GM19035 (cell line): Measurements from ENCODE around the gene FEZ2.
"Not testable (repeated sequence)": the region's sequence is repeated elsewhere in the genome, so short reads cannot be mapped to it uniquely, and the experiment has no call there.

Experiments
- ATAC-seq: cut with Tn5 transposase; IDR thresholded peaks from one replicate; pipeline ENCODE4 v1.9.1; 2021; ENCODE audit not compliant: unreplicated experiment

The FEZ2 gene, protein sequence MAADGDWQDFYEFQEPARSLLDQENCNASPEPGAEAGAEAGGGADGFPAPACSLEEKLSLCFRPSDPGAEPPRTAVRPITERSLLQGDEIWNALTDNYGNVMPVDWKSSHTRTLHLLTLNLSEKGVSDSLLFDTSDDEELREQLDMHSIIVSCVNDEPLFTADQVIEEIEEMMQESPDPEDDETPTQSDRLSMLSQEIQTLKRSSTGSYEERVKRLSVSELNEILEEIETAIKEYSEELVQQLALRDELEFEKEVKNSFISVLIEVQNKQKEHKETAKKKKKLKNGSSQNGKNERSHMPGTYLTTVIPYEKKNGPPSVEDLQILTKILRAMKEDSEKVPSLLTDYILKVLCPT

DNA sequence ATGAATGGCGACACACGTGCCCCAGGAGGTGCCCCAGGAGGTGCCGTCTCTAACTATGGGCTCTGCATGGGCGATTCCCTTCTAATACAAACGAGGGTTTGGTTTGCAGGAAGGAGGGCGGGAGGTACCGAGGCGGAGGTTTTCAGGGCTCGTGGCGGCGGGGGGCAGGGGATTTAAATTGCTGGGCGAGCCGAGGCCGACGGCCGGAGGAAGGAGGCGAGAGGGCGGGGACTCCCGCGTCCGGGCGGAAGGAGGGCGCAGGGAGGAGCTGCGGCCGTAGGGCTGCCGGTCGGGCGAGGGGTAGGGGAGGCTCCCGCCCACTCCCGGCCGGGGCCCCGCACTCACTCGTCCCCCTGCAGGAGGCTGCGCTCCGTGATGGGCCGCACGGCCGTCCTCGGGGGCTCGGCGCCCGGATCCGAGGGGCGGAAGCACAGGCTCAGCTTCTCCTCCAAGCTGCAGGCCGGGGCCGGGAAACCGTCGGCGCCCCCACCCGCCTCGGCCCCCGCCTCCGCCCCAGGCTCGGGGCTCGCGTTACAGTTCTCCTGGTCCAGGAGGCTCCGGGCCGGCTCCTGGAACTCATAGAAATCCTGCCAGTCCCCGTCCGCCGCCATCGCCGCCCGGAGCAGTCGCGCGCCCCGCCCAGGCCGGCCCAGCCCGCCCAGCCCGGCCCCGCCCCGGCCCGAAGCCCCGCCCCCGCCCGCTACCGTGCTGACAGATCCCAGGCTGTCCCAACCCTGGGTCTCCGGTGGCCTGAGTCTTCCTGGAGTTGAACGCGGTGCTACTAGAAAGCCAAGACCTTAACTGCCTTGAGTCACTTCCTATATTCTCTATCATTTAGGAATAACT is at the start of gene FEZ2:
TSS of gene FEZ2 (minus strand) at position 637 of the 846 bp plus-strand sequence. CDS start at position 611, 26 bp downstream.
- ATAC-seq = peak; percentile 99

DNA sequence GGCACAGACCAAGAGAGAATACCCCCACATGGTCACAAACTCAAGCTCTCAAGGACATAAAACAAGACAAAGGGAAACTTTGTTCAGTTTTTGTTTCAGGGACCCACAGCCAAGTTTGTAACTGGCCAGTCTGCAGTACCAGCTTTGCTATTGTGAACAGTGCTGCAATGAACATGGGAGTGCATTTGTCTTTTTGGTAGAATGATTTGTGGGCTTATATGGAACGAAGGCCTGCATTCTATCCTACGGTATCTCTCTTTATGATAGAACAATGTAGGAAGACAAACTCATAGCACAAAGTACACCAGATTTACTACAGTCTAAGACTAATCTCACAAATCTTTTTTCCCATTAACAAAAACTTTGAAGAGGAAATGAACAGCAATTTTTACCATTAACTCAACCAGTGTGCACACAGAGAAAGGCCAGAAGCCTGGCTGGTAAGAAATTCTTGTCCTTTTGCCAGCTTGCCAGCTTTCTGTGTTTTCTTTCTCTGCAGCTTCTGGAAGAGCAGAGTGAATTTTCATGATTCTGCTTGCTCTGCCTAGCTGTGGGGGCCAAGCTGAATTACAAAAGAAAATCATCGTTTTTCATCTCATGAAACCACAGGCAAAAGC is 37.1 kb upstream of the FEZ2 start:
- no peak for ATAC-seq

DNA sequence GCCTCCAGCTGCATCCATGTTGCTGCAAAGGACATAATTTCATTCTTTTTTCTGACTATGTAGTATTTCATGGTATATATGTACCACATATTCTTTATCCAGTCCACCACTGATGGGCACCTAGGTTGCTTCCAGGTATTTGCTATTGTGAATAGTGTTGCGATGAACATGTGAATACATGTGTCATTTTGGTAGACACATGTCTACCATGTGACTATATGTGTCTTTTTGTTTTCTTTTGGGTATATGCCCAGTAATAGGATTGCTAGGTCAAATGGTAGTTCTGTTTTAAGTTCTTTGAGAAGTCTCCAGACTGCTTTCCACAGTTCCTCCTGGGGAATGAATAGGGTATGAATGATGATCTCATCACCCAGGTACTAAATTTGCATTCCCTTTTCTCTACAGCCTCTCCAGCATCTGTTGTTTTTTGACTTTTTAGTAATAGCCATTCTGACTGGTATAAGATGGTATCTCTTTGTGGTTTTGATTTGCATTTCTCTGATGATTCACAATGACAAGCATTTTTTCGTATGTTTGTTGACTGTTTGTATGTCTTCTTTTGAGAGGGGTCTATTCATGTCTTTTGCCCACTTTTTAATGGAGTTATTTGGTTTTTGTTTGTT is 35.6 kb upstream of the FEZ2 start:
- no peak for ATAC-seq

DNA sequence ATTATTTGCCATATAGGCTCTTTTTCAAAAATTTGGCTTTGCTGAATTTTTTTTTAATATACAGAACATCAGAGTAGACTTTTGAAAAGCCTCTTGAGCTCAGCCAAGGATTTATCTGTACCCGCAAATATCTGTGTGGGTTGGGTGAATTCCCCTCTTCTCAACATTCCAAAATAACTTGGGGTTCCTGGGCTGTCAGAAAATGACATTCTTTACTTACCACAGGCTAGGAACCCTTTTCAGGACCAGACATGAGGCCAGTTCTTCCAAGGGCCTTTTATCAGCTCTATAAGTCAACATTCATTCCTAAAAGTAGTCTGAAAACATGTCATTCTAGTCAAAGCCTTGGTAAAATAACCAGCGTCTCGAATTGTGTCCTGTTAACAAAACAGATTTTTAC is 28.8 kb upstream of the FEZ2 start:
- no peak for ATAC-seq

DNA sequence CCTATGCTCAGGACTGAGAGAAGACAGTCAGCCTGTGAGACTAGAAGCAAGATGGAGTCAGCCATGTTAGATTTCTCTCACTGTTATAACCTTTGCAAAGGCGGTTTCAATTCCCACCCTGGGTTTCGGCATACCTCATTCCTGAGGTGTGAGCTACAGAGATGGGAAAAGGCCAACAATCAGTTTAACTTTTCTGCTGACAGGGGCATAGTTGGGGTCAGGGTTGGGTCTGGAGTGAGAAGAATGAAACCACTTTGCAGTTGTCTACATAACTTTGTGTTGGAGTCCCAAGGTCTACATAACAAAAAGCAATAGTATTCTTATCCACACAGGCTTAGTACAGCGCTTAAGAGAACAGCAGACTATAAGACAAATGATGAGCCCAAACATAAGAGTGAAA is 28.1 kb upstream of the FEZ2 start:
- no peak for ATAC-seq

DNA sequence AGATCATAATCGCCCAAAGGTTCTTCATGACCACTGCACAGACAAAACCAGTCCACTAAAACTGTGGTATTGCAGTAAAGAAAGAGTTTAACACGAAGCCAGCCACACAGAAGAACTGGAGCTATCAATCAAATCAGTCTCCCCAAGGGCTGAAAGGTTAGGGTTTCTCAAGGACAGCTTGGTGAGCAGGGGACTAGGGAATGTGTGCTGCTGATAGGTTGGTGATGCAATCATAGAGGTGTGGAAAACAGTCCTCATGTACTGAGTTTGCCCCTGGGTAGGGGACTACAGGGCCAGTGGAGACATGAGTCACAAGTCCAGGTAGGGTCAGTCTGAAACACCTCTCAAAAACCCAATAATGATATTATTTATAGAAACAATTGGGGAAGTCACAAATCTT is 27.3 kb upstream of the FEZ2 start:
- no peak for ATAC-seq

DNA sequence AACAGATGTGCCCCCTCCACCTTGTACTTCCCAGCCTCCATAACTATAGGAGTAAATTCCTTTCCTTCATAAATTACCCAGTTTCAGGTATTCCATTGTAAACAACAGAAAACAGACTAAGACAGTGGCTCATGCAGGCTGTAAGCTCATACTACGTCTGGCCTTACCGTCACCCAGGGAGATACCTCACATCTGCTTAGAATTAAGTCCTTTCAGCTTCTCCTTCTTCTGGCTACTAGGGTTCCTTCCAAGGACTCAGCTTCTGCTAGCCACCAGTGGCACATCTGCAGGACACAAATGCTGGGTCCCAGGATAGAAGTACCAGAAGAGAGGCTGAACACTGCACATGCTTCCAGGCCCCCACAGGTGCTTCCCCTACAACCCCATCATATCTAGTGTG is 22.4 kb upstream of the FEZ2 start:
- ATAC-seq = no peak

DNA sequence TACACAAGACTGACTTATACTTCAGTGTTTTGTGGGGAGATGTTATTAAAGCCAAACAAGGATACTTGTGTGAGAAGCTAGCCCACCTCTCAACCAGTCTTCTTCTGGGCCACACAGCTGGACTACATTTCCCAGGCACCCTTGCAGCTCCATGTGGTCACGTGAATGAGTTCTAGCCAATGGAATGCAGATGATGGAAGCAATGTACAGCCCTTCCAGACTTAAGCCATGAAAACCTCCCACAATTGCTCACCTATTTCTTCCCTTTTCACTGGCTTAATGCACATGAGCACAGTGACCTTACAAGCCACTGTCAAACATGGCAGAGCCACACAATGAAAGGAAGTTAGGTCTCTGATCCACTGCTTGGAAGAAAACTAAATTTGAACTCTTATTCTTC is 20.4 kb upstream of the FEZ2 start:
- peak; percentile 96 for ATAC-seq

DNA sequence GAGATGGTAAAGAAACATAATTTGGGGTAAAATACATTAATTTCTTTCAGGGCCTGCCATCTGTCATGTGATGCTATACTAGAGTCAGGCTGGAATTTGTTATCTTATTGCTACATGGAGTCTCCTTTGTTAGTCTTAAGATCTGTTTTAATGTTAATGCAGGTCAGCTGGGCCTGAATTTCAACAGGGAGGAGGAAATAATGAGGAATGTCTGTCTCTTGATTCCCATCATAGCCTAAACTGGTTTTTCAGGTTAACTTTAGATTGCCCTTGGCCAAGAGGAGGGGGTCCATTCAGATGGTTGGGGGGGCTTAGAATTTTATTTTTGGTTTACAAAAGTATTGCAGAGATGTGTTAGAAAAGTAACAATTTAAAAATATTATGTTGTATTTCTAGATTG is 19.0 kb upstream of the FEZ2 start:
- no peak for ATAC-seq

DNA sequence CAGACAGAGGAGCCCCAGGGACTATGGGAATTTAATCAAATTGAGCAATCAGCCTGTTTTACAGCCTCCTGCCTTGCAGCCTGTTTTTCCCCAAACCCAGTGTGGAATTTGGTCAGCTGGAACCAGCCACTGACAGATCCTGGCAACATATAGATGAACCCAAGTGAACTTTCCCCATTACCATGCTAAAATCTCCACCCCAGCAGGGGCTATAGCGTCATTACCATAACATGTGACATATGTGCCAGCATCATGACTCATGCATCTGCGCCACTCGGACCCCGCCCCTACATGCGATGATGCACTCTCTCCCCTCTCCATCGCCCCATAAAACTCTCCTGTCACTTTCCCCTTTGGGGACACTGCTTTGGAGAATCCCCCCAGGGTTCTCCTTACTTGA is 17.3 kb upstream of the FEZ2 start:
- no peak for ATAC-seq

DNA sequence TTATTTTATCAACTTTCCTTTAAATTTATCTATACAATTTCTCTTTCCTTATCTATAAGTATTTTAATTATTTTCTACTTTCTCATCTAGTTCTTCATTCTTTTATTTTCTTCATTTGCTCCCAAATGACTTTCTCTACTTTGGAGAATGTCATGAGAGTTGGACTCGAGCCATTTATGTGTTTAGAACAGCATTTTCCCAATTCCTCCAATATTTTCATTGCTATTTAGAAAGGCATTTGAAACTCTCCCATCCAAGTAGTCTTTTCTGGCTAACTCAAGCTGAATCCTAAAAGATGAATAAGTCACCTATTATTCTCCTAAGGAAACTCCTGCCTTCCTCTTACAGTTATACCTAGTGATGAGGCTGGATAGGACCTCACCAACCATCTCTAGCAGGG is 15.8 kb upstream of the FEZ2 start:
- no peak for ATAC-seq

DNA sequence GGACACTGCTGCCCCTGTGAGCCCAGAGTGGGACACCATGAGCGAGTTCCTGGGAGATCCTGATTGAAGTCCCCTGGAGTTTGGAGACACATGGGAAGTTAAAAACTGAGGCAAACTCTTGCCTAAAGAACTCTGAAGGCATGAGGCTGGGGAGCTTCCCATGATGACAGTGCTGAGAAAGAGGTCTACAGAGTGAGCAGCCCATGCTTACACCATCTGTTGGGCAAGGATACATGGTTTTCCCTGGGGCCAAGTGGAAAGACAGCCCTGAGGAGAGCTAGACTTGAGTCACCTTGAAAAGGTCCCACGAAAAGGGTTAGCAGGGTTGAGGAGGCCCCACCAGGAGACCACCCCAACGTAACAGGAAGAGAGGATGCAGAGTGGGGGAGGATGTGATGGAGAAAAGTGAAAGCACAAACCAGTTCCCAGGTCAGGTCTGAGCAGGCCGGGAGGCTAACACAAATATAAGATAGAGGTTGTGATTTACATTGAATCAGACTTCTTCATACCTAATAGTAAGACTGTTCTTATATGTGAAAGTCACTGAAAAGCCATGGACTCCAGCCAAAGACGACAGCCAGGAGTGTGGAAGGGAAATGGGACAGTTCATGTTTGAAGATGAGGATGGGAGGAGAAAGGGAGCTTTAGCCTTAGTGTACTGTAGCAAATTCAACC is 13.5 kb upstream of the FEZ2 start:
- ATAC-seq = no peak

DNA sequence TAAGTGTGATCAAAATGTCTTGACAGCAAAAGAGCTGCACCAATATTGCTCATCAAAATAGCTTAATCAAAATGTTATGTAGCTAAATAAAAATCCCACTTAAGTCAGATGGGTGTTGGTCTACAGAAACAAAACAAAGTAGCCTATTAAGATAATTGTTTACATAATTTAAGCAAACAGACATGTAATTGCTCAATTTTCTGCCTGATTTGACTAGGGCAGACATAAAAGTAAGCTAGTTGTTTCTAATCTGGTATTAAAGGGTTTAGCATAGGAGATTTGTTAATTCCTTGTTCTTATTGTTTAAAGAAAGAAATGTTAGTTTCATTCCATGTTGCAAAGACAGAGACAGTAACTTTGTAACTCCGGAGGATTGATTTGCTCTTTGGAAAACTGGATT is 11.5 kb upstream of the FEZ2 start:
- no peak for ATAC-seq

DNA sequence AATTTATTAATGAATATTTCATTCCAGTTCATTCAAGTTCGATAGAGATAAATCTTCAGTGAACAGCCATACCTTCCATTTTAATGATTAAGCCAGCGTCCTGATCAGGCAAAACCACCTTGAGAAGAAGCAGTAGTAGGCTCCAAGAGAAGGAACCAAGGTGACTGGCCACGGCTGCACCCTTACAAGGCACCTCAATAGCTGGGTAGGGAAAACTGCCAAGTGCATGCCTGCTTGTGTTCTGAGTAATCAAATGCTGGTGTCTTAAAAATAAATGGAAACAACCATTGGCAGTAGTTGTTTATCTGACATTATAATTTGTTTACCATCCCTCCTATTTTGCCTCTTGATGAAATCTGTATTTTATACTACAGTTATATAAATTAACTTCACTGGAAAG is 10.0 kb upstream of the FEZ2 start:
- no peak for ATAC-seq

DNA sequence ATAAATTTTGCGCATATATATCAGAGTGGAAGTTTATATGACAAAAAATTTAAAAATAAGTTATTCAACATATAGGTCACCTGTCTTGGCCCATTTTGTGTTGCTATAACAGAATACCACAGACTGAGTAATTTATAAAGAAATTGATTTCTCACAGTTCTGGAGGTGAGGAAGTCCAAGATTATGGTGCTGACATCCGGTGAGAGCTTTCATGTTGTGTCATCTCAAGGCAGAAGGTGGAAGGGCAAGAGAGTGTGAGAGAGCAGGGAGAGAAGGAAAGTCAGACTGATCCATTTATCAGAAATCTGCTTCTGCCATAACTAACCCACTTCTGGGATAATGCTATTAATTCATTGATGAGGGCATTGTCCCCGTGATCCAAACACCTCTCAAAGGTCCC is 9.0 kb upstream of the FEZ2 start:
- no peak for ATAC-seq

DNA sequence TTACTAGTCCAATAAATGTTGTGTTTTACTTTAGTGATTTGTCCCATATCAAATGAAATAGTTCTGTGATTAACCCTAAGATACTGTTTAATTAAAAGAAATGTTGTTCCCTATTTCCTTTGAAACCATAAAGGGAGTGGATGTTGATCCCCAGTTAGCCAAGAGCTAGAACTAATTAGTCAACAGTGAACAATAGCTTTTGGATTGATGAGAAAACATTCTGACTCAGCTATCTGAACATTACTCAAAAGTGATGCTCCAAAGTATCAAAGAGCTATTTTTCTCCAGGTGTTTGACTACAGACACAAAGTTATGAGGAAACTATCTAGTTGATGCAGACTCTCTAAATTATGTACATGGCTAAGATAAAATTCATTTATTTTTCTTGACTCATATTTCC is 7.3 kb upstream of the FEZ2 start:
- no peak for ATAC-seq

DNA sequence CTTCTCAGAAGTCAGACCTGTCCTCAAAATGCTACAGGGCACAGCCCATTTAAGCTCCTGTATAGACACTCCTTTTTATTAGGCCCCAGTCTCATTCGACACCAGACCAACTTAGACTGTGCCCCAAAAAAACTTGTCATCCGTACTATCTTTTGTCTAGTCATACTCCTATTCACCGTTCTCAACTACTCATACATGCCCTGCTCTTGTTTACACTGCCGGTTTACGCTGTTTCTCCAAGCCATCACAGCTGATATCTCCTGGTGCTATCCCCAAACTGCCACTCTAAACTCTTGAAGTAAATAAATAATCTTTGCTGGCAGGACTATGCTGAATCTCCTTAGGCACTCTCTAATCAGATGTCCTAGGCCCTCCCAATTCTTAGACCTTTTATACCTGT is 5.7 kb upstream of the FEZ2 start:
- not testable (repeated sequence) for ATAC-seq

DNA sequence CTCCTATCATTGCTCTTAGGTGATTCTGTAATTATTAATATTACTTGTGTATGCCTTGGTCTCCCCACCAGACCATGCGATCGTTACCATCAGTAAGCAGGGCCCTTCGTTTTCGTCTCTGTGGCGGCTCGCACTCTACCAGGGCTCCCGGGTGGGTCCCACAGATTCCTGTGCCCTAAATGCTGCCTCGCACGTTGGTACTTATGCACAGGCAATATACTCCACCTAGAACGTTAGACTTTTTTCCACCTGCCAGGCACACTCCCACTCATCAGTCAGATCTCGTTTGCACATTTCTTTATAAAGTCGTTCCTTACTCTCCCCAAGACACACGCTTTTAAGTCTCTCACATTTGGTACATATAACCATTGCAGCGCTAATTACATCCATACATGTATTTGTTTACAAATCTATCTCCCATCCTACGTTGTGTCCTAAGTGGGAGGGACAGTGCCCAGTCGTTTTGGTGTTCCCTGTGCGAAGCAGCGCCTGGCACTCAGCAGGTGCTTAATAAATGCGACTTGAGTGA is 901 bp downstream of the FEZ2 start:
- ATAC-seq = no peak

DNA sequence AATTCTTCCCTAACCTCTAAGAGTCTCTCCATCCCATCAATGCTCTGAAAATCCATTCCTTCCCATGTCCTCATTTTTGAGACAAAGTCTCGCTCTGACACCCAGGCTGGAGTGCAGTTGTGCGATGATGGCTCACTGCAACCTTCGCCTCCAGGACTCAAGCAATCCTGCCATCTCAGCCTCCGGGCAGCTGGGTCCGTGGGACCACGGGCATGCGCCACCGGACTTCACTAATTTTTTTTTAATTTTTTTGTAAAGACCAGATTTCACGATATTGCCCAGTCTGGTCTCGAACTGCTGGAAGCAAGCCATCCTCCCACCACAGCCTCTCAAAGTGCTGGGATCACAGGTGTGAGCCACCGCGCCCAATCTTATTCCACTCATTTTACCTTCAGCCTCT is 1.6 kb downstream of the FEZ2 start:
- ATAC-seq = no peak

DNA sequence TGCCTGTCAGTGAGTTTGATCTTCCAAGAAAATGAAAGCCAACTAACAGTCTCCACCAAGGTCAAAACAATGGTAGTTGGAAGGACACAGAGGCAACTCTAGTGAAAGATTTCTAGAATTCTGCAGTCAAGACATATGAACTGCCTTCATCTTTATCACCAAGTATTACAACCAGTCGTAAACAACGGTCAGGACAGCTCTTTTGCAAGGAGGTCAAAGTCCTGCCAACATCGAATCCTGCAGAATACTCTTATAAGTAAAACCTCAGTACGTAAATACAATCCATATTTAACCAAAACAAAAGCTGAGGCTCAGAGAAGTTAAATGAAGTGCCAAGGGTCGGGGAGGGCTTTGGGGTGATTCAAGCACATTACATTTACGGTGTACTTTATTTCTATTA is 3.1 kb downstream of the FEZ2 start:
- ATAC-seq = no peak

DNA sequence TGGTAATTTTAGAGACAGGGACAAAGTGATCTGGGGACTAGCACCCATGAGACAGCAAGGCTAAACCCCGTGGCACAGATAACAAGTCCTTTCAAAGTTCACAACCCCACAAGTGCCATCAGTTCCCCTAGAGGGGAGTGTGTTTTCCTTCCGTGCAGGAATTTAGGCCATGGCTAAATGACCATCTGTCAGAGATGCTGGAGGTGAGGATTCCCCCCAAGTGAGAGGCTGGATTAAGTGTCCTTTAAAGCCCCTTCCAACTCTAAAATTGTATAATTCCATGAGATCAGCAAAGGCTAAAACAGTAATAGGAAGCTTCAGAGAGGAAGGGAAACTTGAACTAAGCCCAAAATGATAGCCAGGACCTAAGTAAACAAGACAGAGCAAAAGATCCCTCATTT is 8.7 kb downstream of the FEZ2 start:
- ATAC-seq = no peak
